ENCODE results near the gene CACNG7.

The CACNG7 gene

DNA sequence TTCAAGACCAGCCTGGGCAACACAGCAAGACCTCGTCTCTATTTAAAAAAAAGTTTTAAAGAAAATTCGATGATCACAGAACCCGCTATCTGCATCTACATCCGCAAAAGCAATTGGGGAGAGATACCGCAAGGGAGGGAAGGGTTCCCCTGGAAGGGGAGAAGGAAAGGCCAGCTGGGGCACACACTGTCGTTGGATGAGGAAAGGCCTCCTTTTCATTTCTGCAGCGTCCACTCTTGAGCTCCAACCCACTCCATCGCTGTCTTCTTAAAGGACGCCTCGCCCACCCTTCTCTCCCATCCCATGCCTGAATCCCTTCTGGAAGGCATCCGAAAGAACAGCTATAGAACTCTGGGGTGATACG lies 30.3 kb upstream of the CACNG7 start:
- DNase-seq (ENCODE audit: low read depth), result no peak

DNA sequence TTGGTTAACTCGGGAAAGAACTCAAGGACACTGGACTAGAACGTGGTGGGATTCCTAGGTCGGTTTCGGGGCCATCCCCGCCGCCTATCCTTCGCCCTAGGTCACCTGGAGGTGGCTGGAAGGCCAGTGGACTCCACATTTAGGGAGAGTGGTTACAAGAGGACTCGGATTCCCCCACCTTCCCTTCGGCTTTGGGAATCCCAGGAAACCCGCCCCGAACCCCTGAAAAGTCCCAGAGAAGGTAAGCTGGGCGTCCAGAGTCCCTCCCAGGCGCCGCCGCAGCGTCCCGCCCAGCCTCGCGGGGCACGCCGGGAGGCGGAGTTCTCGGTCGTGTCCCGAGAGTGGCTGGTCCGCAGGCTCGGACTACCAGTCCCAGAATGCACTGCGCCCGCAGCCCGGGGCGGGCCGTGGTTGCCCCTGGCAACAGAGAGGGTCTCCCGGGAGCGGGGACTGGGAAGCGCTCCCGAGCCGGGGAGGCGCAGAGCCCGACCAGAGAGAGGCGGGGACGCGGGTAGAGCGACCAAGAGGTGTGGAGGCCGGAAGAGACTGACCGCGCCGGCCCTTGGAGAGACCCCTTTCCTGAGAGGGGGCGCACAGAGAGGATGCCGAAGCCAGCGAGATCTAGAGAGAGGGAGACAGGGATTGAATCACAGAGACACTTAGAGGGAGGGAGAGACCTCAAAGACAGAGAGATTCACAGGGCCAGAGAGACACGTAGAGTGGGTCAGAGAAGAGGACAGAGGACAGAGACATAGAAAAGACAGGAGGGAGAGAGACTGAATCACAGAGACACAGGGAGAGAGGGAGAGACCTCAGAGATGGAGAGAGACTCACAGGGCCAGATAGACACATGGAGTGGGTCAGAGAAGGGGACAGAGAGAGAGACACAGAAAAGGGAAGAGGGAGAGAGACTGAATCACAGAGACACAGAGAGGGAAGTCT lies 29.7 kb upstream of the CACNG7 start:
- peak; percentile 90 for DNase-seq (ENCODE audit: low read depth)

DNA sequence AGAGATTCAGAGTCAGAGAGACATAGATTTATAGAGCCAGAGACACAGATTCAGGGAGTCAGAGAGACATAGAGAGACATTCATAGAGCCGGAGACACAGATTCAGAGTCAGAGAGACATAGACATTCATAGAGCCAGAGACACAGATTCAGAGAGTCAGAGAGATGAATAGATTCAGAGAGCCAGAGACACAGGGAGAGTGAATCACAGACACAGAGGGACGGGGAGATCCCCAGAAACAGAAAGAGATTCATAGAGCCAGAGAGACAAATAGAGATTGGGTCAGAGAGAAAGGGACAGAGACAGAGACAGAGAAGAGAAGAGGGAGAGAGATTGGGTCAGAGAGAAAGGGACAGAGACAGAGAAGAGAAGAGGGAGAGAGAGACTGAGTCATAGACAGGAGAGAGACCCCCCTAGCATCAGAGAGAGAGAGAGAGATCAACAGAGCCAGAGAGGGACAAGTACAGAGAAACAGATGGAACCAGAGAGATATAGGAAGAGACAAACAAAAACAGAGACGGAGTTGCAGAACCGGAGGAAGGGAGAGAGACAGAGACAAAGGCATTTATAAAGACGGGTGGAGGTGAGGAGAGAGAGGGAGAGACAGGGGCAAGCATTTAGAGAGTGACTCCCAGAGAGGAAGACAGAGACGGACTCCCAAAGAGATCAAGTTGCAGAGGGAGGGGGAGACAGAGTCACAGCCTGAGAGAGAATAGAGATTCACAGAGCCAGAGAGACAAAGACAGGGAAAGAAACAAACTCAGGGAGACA lies 28.2 kb upstream of the CACNG7 start:
- DNase-seq (ENCODE audit: low read depth), result no peak

DNA sequence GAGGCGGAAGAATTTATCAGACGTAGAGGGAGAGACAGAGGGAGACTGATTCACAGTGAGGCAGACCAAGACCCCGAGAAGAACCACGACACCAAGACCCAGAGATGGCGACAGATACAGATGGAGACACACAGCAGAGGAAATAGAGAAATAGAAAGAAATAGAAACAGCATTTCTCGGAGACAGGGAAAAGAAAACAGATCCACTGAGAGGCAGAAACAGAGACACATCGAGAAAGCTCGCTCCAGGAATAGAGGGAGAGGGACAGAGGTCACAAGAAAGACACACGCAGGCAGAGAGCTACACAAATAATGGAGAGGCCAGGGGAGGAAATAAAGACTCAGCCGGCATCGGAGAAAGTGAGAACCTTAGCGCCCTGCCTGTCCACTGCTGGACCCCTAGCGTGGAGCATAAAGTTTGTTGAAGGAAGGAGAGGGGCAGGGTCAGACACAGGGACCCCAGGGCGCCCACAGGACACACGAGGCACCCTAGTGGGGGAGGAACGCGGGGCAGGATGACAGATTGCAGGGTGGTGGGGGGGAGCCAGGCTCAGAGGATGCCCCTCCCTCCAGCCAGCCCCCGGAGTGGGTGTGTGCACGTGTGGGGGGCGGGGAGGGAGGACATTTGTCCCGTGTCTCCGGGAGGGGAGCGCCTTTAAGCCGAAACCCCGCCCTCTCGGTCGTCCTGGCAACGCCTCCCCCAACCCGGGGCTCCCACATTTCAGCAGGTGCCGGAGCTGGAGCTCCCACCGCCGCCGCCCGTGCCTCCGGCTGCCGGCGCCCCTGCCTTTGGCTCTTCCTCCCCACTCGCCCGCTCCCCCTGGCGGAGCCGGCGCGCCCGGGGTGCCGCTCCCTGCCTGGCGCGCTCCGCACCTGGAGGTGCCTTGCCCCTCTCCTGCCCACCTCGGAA lies 27.3 kb upstream of the CACNG7 start, which contains the start of gene PRKCG:
Gene PRKCG, plus strand, starts transcription at position 716 of the 909 bp plus-strand sequence. CDS start 298 bp downstream, outside the sequence.
- DNase-seq (ENCODE audit: low read depth), result no peak

DNA sequence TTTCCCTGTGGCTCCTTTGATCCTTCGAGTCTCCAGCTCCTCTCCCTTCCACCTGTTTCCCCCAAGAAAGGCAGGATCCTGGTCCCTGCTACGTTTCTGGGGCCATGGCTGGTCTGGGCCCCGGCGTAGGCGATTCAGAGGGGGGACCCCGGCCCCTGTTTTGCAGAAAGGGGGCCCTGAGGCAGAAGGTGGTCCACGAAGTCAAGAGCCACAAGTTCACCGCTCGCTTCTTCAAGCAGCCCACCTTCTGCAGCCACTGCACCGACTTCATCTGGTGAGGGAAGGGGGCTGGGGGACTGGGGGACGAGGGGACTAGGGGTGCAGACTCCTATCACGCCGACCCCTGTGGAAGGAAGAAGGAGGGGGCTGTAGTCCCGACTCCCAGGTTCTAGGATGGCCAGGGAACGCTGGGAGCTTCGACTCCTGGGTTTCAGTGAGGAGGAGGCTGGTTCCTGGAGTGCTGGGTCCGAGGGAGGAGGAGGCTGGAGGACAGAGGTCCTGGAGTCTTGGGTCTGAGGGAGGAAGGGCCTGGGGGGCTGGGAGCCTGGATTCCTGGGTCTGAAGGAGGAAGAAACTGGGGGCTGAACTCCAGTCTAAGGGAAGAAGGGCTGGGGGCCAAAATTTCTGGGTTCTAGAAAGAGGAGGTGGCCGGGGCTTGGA lies 26.6 kb upstream of the CACNG7 start:
- DNase-seq (ENCODE audit: low read depth), result no peak

DNA sequence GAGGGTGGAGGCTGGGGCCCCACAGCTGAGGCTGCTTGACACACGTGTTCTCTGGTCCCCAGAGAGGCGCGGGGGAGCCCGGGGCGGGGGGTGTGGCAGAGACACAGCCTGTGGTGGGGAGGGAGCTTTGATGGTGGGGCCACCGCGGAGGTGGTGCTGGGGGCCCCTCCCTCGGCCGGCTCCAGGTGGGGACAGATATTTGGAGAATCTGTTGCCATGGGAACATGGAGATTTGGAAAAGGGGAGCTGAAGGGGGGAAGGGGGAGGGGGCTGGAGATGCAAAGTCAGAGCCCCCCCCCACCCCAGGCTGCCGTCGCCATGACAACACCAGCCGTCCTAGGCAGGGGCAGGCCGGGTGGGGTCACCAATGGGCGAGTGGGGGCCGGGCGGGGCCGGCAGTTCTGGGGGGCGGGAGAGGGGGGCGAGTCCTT lies 25.8 kb upstream of the CACNG7 start:
- no peak for DNase-seq (ENCODE audit: low read depth)

DNA sequence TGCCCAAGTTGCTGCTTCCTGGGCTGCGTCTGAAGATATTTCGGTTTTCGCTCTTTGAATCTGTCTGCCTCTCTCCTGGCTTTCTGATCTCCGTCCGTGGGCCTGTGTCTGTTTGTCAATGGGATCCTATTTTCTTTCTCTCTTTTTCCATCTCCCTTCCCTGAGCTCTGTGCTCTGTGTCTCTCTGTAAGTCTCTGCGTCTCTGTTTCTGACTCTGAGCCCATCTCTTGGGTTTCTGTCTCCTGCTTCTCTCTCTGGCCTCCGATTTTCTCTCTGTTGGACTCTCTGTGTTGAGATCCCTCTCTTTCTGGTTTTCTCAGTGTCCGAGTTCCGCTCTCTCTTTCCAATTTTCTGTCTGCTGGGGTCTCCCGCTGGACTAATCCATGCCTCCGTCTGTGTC lies 25.3 kb upstream of the CACNG7 start:
- DNase-seq (ENCODE audit: low read depth), result no peak

DNA sequence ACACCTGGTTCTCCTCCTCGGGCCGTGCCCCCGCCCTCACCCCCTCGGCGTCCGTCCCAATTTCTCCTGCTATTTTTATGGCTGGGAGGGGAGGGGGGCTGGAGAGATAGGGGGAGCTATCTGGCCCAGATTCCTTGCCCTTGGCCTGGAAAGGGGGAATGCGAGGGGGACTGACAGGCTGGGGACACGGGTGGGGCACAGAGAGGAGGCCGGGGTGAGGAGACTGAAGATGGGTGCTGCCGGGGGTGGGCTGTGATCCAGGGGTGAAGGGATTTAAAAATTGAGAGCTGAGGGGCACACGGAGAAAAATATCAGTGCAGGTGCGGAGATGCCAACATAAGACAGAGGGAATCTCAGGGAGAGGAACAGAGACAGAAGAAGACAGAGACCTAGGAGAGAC lies 24.8 kb upstream of the CACNG7 start:
- DNase-seq (ENCODE audit: low read depth), result no peak

DNA sequence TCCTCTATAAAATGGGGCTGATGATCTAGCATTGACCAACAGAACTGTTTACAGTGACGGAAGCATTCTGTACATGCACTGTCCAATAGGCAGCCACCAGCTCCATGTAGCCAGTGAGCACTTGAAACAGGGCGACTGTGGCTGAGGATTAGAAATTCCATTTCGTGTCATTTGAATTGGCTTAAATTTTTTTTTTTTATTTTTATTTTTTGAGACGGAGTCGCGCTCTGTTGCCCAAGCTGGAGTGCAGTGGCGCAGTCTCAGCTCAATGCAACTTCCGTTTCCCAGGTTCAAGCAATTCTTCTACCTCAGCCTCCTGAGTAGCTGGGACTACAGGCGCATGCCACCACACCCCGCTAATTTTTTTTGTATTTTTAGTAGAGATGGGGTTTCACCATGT lies 24.0 kb upstream of the CACNG7 start:
- no peak for DNase-seq (ENCODE audit: low read depth)

DNA sequence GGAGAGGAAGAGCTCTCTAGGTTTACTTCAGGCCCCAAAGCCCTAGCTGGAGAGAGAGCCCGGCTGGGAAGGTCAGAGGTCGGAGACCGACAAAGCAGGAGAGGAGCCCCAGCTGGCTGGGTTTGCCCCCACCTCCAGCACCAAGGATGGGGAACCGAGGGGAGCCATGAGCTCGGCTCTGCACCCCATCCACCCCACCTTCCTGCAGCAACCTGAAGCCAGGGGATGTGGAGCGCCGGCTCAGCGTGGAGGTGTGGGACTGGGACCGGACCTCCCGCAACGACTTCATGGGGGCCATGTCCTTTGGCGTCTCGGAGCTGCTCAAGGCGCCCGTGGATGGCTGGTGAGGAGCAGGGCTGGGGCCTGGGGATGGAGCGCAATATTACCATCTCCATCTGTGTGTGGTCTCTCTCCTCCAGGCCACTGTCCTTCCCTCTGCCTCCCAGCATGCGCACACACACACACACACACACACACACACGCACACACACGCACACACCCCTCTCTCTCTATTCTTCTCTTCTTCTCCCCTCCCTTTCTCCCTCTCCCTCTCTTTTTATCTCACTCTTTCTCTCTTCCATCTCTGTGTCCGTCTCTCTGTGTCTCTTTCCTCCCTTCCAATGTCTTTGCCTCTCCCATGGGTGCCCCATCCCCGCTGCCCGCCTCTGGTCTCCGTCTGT lies 16.6 kb upstream of the CACNG7 start:
- no peak for DNase-seq (ENCODE audit: low read depth)

DNA sequence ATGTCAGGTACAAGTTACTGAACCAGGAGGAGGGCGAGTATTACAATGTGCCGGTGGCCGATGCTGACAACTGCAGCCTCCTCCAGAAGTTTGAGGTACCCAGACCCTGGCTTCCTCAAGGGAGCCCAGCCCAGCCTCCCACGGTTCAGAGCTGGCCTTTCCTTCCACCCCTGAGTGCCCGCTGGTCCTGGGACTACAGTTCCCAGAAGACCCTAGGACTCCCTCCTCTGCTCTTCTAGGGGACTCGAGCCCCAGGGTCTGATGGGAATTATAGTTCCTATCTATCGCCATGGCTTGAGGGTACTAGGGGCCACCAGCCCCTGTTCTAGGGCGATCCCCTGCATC lies 16.1 kb upstream of the CACNG7 start:
- DNase-seq (ENCODE audit: low read depth), result no peak

DNA sequence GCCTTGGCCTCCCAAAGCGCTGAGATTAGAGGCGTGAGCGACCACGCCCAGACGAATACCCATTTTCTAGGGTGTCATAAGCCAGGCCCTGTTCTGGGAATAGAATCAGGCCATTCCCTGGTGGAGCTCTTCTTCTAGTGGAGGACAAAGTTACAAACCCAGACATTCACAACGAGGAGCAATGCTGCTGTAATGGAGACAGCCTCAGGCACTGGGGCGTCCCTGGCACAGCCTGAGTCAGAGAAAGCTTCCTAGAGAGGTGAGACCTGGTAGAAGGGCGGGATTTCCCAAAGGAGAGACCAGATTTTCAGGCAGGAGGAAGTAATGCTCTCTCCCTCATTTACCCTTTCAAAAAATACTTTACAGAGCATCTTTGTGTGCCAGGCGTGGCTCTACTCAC lies 14.4 kb upstream of the CACNG7 start:
- DNase-seq (ENCODE audit: low read depth), result no peak

DNA sequence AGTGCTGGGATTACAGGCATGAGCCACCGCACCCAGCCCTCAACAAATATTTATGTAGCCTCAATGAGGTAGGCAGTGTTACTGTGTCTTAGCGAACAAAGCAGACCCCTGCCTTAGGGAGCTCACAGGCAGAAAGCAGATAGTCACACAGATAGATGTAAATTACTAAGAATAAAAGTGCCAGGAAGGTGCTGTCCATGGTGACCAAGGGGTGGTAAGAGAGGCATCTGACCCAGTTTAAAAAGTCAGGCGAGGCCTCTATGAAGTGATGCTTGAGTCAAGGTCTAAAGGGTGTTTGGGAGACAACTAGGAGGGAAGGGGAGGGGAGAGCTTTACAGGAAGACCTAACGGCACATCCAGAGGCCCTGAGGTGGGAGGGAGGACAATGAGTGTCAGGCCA lies 12.4 kb upstream of the CACNG7 start:
- DNase-seq (ENCODE audit: low read depth), result no peak

DNA sequence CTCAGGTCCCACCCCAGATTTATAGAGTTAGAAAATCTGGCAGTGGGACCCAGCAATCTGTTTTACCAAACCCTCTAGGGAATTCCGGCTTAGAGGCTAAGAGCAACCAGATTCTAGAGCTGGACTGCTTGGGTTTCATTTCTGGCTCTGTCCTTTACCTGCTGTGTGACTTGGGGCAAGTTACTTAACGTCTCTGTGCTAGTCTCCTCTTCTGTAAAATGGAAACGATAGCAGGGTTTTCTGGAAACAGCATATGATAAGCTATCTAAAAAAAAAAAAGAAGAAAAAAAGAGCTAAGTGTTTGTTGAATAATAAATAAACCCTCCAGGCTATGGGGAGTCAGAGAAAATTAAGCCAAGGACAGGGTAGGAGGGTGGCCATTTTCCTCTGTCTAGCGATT lies 11.6 kb upstream of the CACNG7 start:
- DNase-seq (ENCODE audit: low read depth), result no peak

DNA sequence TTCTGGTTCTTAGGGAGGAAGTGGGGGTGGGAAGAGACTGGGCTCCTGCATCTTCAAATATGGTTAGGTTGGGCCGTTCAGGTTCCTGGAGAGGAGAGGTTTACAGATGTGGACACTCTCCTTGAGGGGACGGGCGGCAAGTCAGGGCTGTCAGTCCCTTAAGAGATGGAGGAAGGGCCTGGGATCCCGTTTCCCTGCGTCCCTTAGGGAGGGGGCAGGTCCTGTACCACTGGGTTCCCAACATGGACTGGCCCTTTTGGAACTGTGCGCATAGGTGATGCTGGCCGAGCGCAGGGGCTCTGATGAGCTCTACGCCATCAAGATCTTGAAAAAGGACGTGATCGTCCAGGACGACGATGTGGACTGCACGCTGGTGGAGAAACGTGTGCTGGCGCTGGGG lies 10.9 kb upstream of the CACNG7 start:
- DNase-seq (ENCODE audit: low read depth), result no peak

DNA sequence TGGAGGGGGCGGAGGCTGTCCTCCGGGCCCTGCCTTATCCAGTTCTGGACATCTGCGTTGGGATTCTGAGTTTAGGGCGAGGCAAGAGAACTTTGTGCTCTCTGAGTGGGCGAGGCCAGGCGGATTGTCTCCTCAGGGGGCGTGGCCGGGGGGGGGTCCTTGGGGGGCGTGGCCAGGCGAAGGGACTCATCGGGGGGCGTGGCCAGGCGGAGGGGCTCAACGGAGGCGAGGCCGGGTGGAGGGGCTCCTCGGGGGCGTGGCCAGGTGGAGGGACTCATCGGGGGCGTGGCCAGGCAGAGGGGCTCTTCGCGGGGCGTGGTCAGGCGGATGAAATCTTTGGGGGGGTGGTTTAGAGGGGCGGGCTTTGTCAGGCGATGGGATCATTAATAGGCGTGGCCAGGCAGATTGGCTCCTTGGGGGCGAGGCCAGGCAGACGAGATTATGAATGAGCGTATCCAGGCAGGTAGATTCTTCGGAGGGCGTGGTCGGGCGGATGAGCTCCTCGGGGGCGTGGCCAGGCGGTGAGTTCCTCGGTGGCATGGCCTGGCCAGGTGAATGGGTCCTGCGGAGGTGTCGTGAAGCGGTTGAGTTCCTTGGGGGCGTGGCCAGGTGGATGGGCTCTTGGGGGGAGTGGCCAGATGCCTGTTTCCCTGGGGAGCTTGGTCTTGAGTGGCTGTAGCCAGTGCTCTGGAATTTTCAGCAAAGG lies 10.3 kb upstream of the CACNG7 start:
- DNase-seq (ENCODE audit: low read depth), result no peak

DNA sequence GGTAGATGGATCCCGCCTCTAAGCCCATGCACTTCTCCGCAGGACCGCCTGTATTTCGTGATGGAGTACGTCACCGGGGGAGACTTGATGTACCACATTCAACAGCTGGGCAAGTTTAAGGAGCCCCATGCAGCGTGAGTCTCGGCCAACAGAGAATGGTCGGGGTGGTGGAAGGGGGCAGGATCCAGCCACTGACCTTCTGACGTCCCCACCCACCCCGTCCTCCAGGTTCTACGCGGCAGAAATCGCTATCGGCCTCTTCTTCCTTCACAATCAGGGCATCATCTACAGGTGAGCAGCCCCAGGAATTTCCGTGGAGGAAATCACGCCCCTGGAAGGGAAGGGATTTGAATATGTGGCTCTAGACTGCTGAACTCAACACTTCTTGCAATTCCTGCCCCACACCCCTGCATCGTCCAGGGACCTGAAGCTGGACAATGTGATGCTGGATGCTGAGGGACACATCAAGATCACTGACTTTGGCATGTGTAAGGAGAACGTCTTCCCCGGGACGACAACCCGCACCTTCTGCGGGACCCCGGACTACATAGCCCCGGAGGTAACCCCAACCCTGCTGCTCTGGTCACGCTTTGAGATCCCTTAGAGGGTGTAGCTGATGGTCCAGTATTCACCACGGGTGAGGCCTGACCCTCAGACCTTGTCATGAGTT lies 8.8 kb upstream of the CACNG7 start:
- DNase-seq (ENCODE audit: low read depth), result no peak

DNA sequence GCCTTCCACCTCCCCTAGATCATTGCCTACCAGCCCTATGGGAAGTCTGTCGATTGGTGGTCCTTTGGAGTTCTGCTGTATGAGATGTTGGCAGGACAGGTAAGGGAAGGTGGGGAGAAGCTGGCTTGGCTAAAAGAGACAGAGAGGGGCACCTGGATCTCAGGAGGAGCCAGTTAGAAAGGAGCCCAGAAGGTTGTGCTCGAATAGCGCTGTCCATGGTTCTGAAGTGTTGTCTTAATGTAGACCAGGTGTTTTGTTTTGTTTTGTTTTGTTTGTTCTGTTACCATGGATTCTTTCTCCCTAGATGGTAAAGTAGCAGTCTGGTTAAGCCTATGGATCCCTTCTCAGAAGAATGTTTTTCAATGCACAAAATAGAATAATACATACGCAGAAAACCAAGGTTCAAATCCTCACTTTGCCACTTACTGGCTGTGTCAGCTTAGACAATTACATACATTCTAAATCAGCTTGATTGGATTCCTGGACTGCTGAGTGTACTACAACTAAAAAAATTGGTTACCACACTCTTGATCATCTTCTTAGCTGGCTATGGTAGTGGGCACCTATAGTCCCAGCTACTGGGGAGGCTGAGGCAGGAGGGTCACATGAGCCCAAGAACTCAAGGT lies 5.9 kb upstream of the CACNG7 start:
- DNase-seq (ENCODE audit: low read depth), result no peak

DNA sequence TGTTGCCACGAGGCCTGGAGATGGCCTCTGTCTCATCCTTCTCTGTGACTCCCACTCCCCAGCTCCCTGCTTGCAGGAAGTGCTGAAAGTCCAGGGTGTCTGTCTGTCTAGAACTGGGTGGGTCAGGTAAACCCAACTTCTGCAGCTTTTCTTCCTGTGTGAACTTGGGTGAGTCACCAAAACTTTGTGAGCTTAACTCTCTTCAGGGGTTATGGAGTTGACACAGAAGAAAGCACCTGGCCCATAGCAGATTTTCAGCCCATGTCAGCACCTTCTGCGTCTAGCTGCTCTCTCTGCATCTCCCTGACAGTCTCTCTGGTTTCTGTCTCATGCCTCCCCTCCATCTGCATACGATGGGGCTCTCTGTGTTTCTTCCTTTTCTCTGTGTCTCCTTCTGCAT lies 4.2 kb upstream of the CACNG7 start:
- no peak for DNase-seq (ENCODE audit: low read depth)
